ENCODE measurements around the gene SRC.

Gene SRC

GRCh38 chr20:37413023-37413334 lies 67.0 kb downstream of the SRC start:
- no peak for DNase-seq (ENCODE audit: low read depth in 2 of 2)

- DNase-seq (ENCODE audit: low read depth in 2 of 2), result no peak
These were observed 67.4 kb downstream of the SRC start for GRCh38 chr20:37413379-37413778.

GRCh38 chr20:37414224-37415035 lies 68.5 kb downstream of the SRC start:
- no peak for DNase-seq (ENCODE audit: low read depth in 2 of 2)

GRCh38 chr20:37415118-37416085 lies 69.5 kb downstream of the SRC start:
- no peak for DNase-seq (ENCODE audit: low read depth in 2 of 2)

- DNase-seq (ENCODE audit: low read depth in 2 of 2), result no peak
These were observed 70.3 kb downstream of the SRC start for GRCh38 chr20:37416100-37416847.

- no peak for DNase-seq (ENCODE audit: low read depth in 2 of 2)
These were observed 71.1 kb downstream of the SRC start for GRCh38 chr20:37416848-37417616.

GRCh38 chr20:37417617-37418467 lies 71.9 kb downstream of the SRC start:
- DNase-seq (ENCODE audit: low read depth in 2 of 2), result no peak

GRCh38 chr20:37418591-37419109 lies 72.7 kb downstream of the SRC start:
- no peak for DNase-seq (ENCODE audit: low read depth in 2 of 2)

GRCh38 chr20:37419307-37419706 lies 73.4 kb downstream of the SRC start:
- DNase-seq (ENCODE audit: low read depth in 2 of 2), result no peak

GRCh38 chr20:37419774-37420542 lies 74.0 kb downstream of the SRC start:
- no peak for DNase-seq (ENCODE audit: low read depth in 2 of 2)

- DNase-seq (ENCODE audit: low read depth in 2 of 2), result no peak
These were observed 74.7 kb downstream of the SRC start for GRCh38 chr20:37420610-37421009.

GRCh38 chr20:37421060-37421905 lies 75.3 kb downstream of the SRC start:
- DNase-seq (ENCODE audit: low read depth in 2 of 2), result no peak

GRCh38 chr20:37421988-37422387 lies 76.0 kb downstream of the SRC start:
- no peak for DNase-seq (ENCODE audit: low read depth in 2 of 2)

GRCh38 chr20:37422791-37423286 lies 76.9 kb downstream of the SRC start:
- DNase-seq (ENCODE audit: low read depth in 2 of 2), result no peak

- DNase-seq (ENCODE audit: low read depth in 2 of 2), result no peak
These were observed 77.6 kb downstream of the SRC start for GRCh38 chr20:37423545-37423944.

GRCh38 chr20:37424062-37424851 lies 78.3 kb downstream of the SRC start:
- DNase-seq (ENCODE audit: low read depth in 2 of 2), result no peak

- DNase-seq (ENCODE audit: low read depth in 2 of 2), result no peak
These were observed 79.2 kb downstream of the SRC start for GRCh38 chr20:37425103-37425625.

Data from activated CD8-positive, alpha-beta memory T cell treated with anti-CD3 and anti-CD28 coated beads for 4 hours (primary cell).